Stomach smooth muscle (tissue), 2 donors: ENCODE data around the gene SRA1.

ENCODE experiments used
- H3K27ac ChIP-seq: one replicate; pipeline ENCODE4 v1.7.0; 2013; ENCODE audit warnings: mild to moderate bottlenecking, low read length, inconsistent platforms
- H3K27me3 ChIP-seq, 2 donors: one replicate each; pipeline ENCODE4 v1.7.0; 2013; ENCODE audit warnings: low read length in 2 of 2; ENCODE audit not compliant: insufficient read depth in 2 of 2, control insufficient read depth in 1 of 2
- H3K36me3 ChIP-seq, 2 donors: one replicate each; pipeline ENCODE4 v1.7.0; 2013; ENCODE audit warnings: low read length in 2 of 2; ENCODE audit not compliant: control insufficient read depth in 2 of 2, insufficient read depth in 2 of 2
- H3K4me1 ChIP-seq: one replicate; pipeline ENCODE4 v1.7.0; 2013; ENCODE audit warnings: low read length; ENCODE audit not compliant: control insufficient read depth, insufficient read depth
- H3K4me3 ChIP-seq, 2 donors: one replicate each; pipeline ENCODE4 v1.7.0; 2013; ENCODE audit warnings: low read length in 2 of 2
- H3K9ac ChIP-seq, 2 donors: one replicate each; pipeline ENCODE4 v1.7.0; 2013; ENCODE audit warnings: low read length in 2 of 2, mild to moderate bottlenecking in 1 of 2
- H3K9me3 ChIP-seq, 2 donors: one replicate each; pipeline ENCODE4 v1.7.0; 2013; ENCODE audit warnings: low read length in 2 of 2; ENCODE audit not compliant: control insufficient read depth in 2 of 2
- donor health status: healthy.
- donor health status: Pancreatic carcinoma.

Gene SRA1

GRCh38 chr5:140563596-140563995 is 6.3 kb upstream of the SRA1 start:
- Histone ChIP-seq H3K4me1 (peaks cover 48% of the 10 kb centered on the region), H3K4me3 (peak overlapping the region; percentile 59 to 93), H3K27me3 (no peaks in the 10 kb centered on the region), H3K9ac (peak overlapping the region; percentile 89 to 96), H3K36me3 (peaks cover 24 to 26% of the 10 kb centered on the region in 2 donors), H3K9me3 (no peaks in the 10 kb centered on the region), H3K27ac (peak overlapping the region; percentile 94)

GRCh38 chr5:140561753-140562523 is 4.7 kb upstream of the SRA1 start:
- Histone ChIP-seq H3K27me3 (no peaks in the 10 kb centered on the region), H3K4me1 (peaks cover 46% of the 10 kb centered on the region), H3K27ac (no peak overlapping the region), H3K9ac (no peak overlapping the region), H3K4me3 (no peak overlapping the region), H3K36me3 (peaks cover 10% of the 10 kb centered on the region in 2 donors), H3K9me3 (no peaks in the 10 kb centered on the region)

GRCh38 chr5:140560227-140560626 is 3.0 kb upstream of the SRA1 start:
- Histone ChIP-seq H3K9ac (no peak overlapping the region), H3K36me3 (peaks cover 6 to 10% of the 10 kb centered on the region in 2 donors), H3K27me3 (no peaks in the 10 kb centered on the region), H3K4me3 (no peak overlapping the region), H3K27ac (no peak overlapping the region), H3K9me3 (no peaks in the 10 kb centered on the region), H3K4me1 (peaks cover 44% of the 10 kb centered on the region)

- Histone ChIP-seq H3K4me1 (peaks cover 37% of the 10 kb centered on the region), H3K27ac (peak overlapping the region; percentile 92), H3K36me3 (peaks cover 6 to 10% of the 10 kb centered on the region in 2 donors), H3K27me3 (no peaks in the 10 kb centered on the region), H3K4me3 (no peak overlapping the region), H3K9me3 (no peaks in the 10 kb centered on the region), H3K9ac (no peak overlapping the region)
Observed at GRCh38 chr5:140558542-140558941, 1.3 kb upstream of the SRA1 start.

- Histone ChIP-seq H3K4me3 (peak overlapping the region; percentile 87 to 92), H3K36me3 (peaks cover 6 to 13% of the 10 kb centered on the region in 2 donors), H3K9ac (peak overlapping the region in 1 of 2 donors; percentile 93), H3K27me3 (no peaks in the 10 kb centered on the region), H3K9me3 (no peaks in the 10 kb centered on the region), H3K27ac (peak overlapping the region; percentile 92), H3K4me1 (peaks cover 33% of the 10 kb centered on the region)
Observed at GRCh38 chr5:140557965-140558364, 692 bp upstream of the SRA1 start.

- Histone ChIP-seq H3K27me3 (no peaks in the 10 kb centered on the region), H3K9me3 (no peaks in the 10 kb centered on the region), H3K36me3 (peaks cover 9 to 13% of the 10 kb centered on the region in 2 donors), H3K4me1 (peaks cover 25% of the 10 kb centered on the region), H3K4me3 (peak overlapping the region; percentile 87 to 92), H3K9ac (peak overlapping the region; percentile 93), H3K27ac (no peak overlapping the region)
Observed at GRCh38 chr5:140556438-140556837, 835 bp downstream of the SRA1 start.

- Histone ChIP-seq H3K4me1 (peaks cover 20% of the 10 kb centered on the region), H3K27ac (no peak overlapping the region), H3K9ac (peak overlapping the region in 1 of 2 donors; percentile 93), H3K27me3 (no peaks in the 10 kb centered on the region), H3K36me3 (peaks cover 12 to 15% of the 10 kb centered on the region in 2 donors), H3K4me3 (peak overlapping the region; percentile 87 to 92), H3K9me3 (no peaks in the 10 kb centered on the region)
Observed at GRCh38 chr5:140555747-140556312, 1.4 kb downstream of the SRA1 start.

GRCh38 chr5:140554454-140554853 is 2.8 kb downstream of the SRA1 start:
- no peak overlapping the region for H3K9ac ChIP-seq
- no peaks in the 10 kb centered on the region for H3K27me3 ChIP-seq
- H3K36me3 ChIP-seq, result peaks cover 13 to 14% of the 10 kb centered on the region in 2 donors
- H3K4me3 ChIP-seq, result no peak overlapping the region
- peaks cover 34% of the 10 kb centered on the region for H3K4me1 ChIP-seq
- no peak overlapping the region for H3K27ac ChIP-seq
- H3K9me3 ChIP-seq, result no peaks in the 10 kb centered on the region

GRCh38 chr5:140553657-140554056 is 3.6 kb downstream of the SRA1 start:
- H3K9ac ChIP-seq, result no peak overlapping the region
- no peak overlapping the region for H3K4me3 ChIP-seq
- H3K27ac ChIP-seq, result no peak overlapping the region
- H3K27me3 ChIP-seq, result no peaks in the 10 kb centered on the region
- peaks cover 13 to 14% of the 10 kb centered on the region in 2 donors for H3K36me3 ChIP-seq
- H3K4me1 ChIP-seq, result peaks cover 42% of the 10 kb centered on the region
- no peaks in the 10 kb centered on the region for H3K9me3 ChIP-seq

- no peak overlapping the region for H3K9ac ChIP-seq
- peaks cover 53% of the 10 kb centered on the region for H3K4me1 ChIP-seq
- no peak overlapping the region for H3K27ac ChIP-seq
- no peaks in the 10 kb centered on the region for H3K9me3 ChIP-seq
- H3K27me3 ChIP-seq, result no peaks in the 10 kb centered on the region
- H3K4me3 ChIP-seq, result no peak overlapping the region
- H3K36me3 ChIP-seq, result peaks cover 13 to 14% of the 10 kb centered on the region in 2 donors
Observed at GRCh38 chr5:140551872-140552271, 5.4 kb downstream of the SRA1 start.
